ENCODE results near the gene BRINP3. TPM values are rescaled to one million over a fixed set of nuclear protein-coding genes. Genes with fewer than 3 reads are reported as not detected.

The BRINP3 gene
- polyA plus RNA-seq, 2 donors = 0.10 to 0.11 TPM

- H3K27me3 ChIP-seq (ENCODE audit: control insufficient read depth in 1 of 2, insufficient read depth in 2 of 2, low read length in 2 of 2) = no peaks in the 10 kb centered on the region
- H3K36me3 ChIP-seq (ENCODE audit: control insufficient read depth in 2 of 2, insufficient read depth in 2 of 2, low read length in 1 of 2) = no peaks in the 10 kb centered on the region
- no peak overlapping the region for H3K27ac ChIP-seq (ENCODE audit: low read depth in 2 of 2, low read length in 1 of 2)
- no peaks in the 10 kb centered on the region for H3K4me1 ChIP-seq (ENCODE audit: control insufficient read depth in 2 of 2, insufficient read depth in 2 of 2, low read length in 1 of 2)
- 35 to 38% methylated on average over 3 of the region's 3 CpGs for WGBS, 2 donors
- peaks cover 0 to 3% of the 10 kb centered on the region in 2 donors for H3K9me3 ChIP-seq (ENCODE audit: control insufficient read depth in 2 of 2, insufficient read depth in 1 of 2, low read depth in 1 of 2, low read length in 1 of 2)
- no peak overlapping the region for H3K4me3 ChIP-seq (ENCODE audit: low read depth in 1 of 2, low read length in 2 of 2)
Observed at GRCh38 chr1:190193508-190194115, 284.1 kb downstream of the BRINP3 start.

DNA sequence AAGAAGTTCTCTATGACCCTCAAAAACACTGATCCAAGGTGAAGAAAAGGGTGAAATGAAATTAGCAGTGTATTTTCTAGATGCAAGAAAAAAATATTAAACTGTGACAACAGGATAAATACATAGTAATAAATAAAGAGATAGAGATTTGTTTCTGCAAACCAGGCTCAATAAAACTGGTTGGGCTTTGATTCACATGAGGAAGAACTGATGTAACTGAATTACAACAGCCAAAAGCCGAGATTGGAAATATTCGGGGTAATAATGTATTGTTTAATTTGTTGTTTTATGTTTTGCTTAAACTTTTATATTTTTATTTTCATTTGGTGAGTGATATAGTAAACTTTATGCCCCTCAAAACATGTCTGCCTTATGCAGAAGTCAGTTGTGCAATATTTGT, 285.0 kb downstream of the BRINP3 start:
- Histone ChIP-seq H3K9me3 (ENCODE audit: control insufficient read depth in 2 of 2, insufficient read depth in 1 of 2, low read depth in 1 of 2, low read length in 1 of 2) (peaks cover 0 to 3% of the 10 kb centered on the region in 2 donors), H3K4me3 (ENCODE audit: low read depth in 1 of 2, low read length in 2 of 2) (no peak overlapping the region), H3K36me3 (ENCODE audit: control insufficient read depth in 2 of 2, insufficient read depth in 2 of 2, low read length in 1 of 2) (no peaks in the 10 kb centered on the region), H3K27me3 (ENCODE audit: control insufficient read depth in 1 of 2, insufficient read depth in 2 of 2, low read length in 2 of 2) (no peaks in the 10 kb centered on the region), H3K4me1 (ENCODE audit: control insufficient read depth in 2 of 2, insufficient read depth in 2 of 2, low read length in 1 of 2) (no peaks in the 10 kb centered on the region), H3K27ac (ENCODE audit: low read depth in 2 of 2, low read length in 1 of 2) (no peak overlapping the region)
- 59 to 68% methylated on average over 2 of the region's 2 CpGs for WGBS, 2 donors

DNA sequence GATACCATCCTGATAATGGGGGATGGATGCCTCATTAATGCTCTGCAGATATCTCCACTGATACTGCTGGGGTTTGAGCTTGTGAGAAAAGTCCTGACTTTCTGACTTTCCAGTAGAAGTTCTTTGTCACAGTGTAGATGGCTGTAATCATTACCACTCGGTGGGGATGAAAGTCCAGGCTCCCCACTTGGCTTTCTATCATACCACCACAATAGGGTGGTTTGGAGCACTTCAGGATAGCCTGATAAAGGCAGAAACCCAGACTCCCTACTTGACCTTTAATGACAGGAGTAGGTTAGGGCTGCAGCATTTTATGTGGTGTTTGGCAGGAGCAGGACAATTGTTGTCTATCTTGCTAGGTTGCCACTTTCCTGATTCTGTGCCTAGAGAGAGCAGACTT, 294.1 kb downstream of the BRINP3 start:
- Histone ChIP-seq H3K9me3 (ENCODE audit: control insufficient read depth in 2 of 2, insufficient read depth in 1 of 2, low read depth in 1 of 2, low read length in 1 of 2) (no peaks in the 10 kb centered on the region), H3K27me3 (ENCODE audit: control insufficient read depth in 1 of 2, insufficient read depth in 2 of 2, low read length in 2 of 2) (no peaks in the 10 kb centered on the region), H3K4me1 (ENCODE audit: control insufficient read depth in 2 of 2, insufficient read depth in 2 of 2, low read length in 1 of 2) (no peaks in the 10 kb centered on the region), H3K4me3 (ENCODE audit: low read depth in 1 of 2, low read length in 2 of 2) (no peak overlapping the region), H3K27ac (ENCODE audit: low read depth in 2 of 2, low read length in 1 of 2) (no peak overlapping the region), H3K36me3 (ENCODE audit: control insufficient read depth in 2 of 2, insufficient read depth in 2 of 2, low read length in 1 of 2) (no peaks in the 10 kb centered on the region)
- WGBS, 2 donors = 42 to 58% methylated on average over 1 of the region's 1 CpG

- Histone ChIP-seq H3K4me3 (ENCODE audit: low read depth in 1 of 2, low read length in 2 of 2) (no peak overlapping the region), H3K27me3 (ENCODE audit: control insufficient read depth in 1 of 2, insufficient read depth in 2 of 2, low read length in 2 of 2) (no peaks in the 10 kb centered on the region), H3K9me3 (ENCODE audit: control insufficient read depth in 2 of 2, insufficient read depth in 1 of 2, low read depth in 1 of 2, low read length in 1 of 2) (no peaks in the 10 kb centered on the region), H3K36me3 (ENCODE audit: control insufficient read depth in 2 of 2, insufficient read depth in 2 of 2, low read length in 1 of 2) (no peaks in the 10 kb centered on the region), H3K27ac (ENCODE audit: low read depth in 2 of 2, low read length in 1 of 2) (no peak overlapping the region), H3K4me1 (ENCODE audit: control insufficient read depth in 2 of 2, insufficient read depth in 2 of 2, low read length in 1 of 2) (no peaks in the 10 kb centered on the region)
- 22 to 27% methylated on average over 3 of the region's 3 CpGs for WGBS, 2 donors
Observed at GRCh38 chr1:190179817-190180216, 297.8 kb downstream of the BRINP3 start.

DNA sequence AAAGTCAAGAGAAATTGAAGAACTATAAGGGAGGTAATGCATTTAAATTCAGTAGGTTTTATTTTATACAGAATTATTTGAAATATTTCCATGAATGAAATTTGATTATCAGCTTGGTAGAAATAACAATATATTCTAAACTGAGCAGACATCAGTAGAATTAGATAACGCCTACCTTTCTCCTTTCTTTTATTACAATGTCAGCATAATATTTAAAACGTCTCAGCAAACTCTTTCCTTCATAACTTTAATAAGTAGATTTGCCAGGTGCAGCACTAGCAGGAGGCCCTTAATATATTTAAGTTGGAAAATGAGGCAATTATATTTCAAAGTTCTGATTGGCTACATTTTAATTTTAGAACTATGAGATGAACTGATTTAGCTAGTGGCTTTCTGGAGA, 298.8 kb downstream of the BRINP3 start:
- no peak overlapping the region for H3K27ac ChIP-seq (ENCODE audit: low read depth in 2 of 2, low read length in 1 of 2)
- no peaks in the 10 kb centered on the region for H3K27me3 ChIP-seq (ENCODE audit: control insufficient read depth in 1 of 2, insufficient read depth in 2 of 2, low read length in 2 of 2)
- 73 to 77% methylated on average over 2 of the region's 2 CpGs for WGBS, 2 donors
- H3K4me3 ChIP-seq (ENCODE audit: low read depth in 1 of 2, low read length in 2 of 2) = no peak overlapping the region
- H3K4me1 ChIP-seq (ENCODE audit: control insufficient read depth in 2 of 2, insufficient read depth in 2 of 2, low read length in 1 of 2) = no peaks in the 10 kb centered on the region
- no peaks in the 10 kb centered on the region for H3K36me3 ChIP-seq (ENCODE audit: control insufficient read depth in 2 of 2, insufficient read depth in 2 of 2, low read length in 1 of 2)
- no peaks in the 10 kb centered on the region for H3K9me3 ChIP-seq (ENCODE audit: control insufficient read depth in 2 of 2, insufficient read depth in 1 of 2, low read depth in 1 of 2, low read length in 1 of 2)

DNA sequence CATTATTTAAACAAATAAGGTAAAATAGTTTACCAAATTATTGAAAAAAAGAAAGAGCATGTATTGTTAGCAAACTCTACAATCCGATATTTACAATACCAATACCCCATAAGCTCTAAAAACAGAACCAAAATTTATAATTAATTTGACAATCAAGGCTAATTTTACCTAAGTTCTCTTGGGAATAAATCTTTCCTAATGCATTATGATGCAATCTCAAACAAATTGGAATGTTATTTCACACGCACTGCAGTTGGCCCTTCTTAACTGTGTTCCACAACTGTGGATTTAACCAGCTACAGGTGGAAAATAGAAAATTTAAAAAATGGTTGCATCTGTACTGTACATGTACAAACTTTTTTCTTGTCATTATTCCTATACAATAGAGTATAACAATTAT, 300.1 kb downstream of the BRINP3 start:
- WGBS, 2 donors = 88 to 92% methylated on average over 2 of the region's 2 CpGs
- Histone ChIP-seq H3K27ac (ENCODE audit: low read depth in 2 of 2, low read length in 1 of 2) (no peak overlapping the region), H3K4me3 (ENCODE audit: low read depth in 1 of 2, low read length in 2 of 2) (no peak overlapping the region), H3K27me3 (ENCODE audit: control insufficient read depth in 1 of 2, insufficient read depth in 2 of 2, low read length in 2 of 2) (no peaks in the 10 kb centered on the region), H3K36me3 (ENCODE audit: control insufficient read depth in 2 of 2, insufficient read depth in 2 of 2, low read length in 1 of 2) (no peaks in the 10 kb centered on the region), H3K4me1 (ENCODE audit: control insufficient read depth in 2 of 2, insufficient read depth in 2 of 2, low read length in 1 of 2) (no peaks in the 10 kb centered on the region), H3K9me3 (ENCODE audit: control insufficient read depth in 2 of 2, insufficient read depth in 1 of 2, low read depth in 1 of 2, low read length in 1 of 2) (no peaks in the 10 kb centered on the region)

- Histone ChIP-seq H3K9me3 (ENCODE audit: control insufficient read depth in 2 of 2, insufficient read depth in 1 of 2, low read depth in 1 of 2, low read length in 1 of 2) (no peaks in the 10 kb centered on the region), H3K4me3 (ENCODE audit: low read depth in 1 of 2, low read length in 2 of 2) (no peak overlapping the region), H3K36me3 (ENCODE audit: control insufficient read depth in 2 of 2, insufficient read depth in 2 of 2, low read length in 1 of 2) (no peaks in the 10 kb centered on the region)
Observed at GRCh38 chr1:190176776-190177175, 300.9 kb downstream of the BRINP3 start.

DNA sequence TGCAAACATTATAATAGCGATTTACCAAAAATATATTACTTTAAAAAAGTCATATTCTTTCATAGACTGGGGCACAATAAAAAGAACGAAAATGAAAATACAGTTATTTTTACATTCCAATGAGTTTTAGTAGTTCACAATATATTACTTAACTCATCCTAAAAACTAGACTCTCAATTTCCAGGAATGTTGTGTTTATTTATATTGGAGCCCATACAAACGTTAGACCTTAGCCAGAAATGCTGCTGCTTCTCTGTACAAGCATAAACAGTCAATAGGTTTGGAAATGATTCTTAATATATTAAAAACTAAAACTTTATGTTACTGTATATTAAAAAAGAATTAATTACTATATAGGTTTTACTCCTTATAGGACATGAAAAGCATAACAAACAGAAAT, 302.3 kb downstream of the BRINP3 start:
- H3K27me3 ChIP-seq (ENCODE audit: control insufficient read depth in 1 of 2, insufficient read depth in 2 of 2, low read length in 2 of 2) = no peaks in the 10 kb centered on the region
- no peak overlapping the region for H3K4me3 ChIP-seq (ENCODE audit: low read depth in 1 of 2, low read length in 2 of 2)
- no peaks in the 10 kb centered on the region for H3K36me3 ChIP-seq (ENCODE audit: control insufficient read depth in 2 of 2, insufficient read depth in 2 of 2, low read length in 1 of 2)
- H3K4me1 ChIP-seq (ENCODE audit: control insufficient read depth in 2 of 2, insufficient read depth in 2 of 2, low read length in 1 of 2) = no peaks in the 10 kb centered on the region
- 63 to 66% methylated on average over 3 of the region's 3 CpGs for WGBS, 2 donors
- no peaks in the 10 kb centered on the region for H3K9me3 ChIP-seq (ENCODE audit: control insufficient read depth in 2 of 2, insufficient read depth in 1 of 2, low read depth in 1 of 2, low read length in 1 of 2)
- H3K27ac ChIP-seq (ENCODE audit: low read depth in 2 of 2, low read length in 1 of 2) = no peak overlapping the region

More at GRCh38 chr1:190176776-190177175, 300.9 kb downstream of the BRINP3 start:
- no peak overlapping the region for H3K27ac ChIP-seq (ENCODE audit: low read depth in 2 of 2, low read length in 1 of 2)
- no peaks in the 10 kb centered on the region for H3K4me1 ChIP-seq (ENCODE audit: control insufficient read depth in 2 of 2, insufficient read depth in 2 of 2, low read length in 1 of 2)
- H3K27me3 ChIP-seq (ENCODE audit: control insufficient read depth in 1 of 2, insufficient read depth in 2 of 2, low read length in 2 of 2) = no peaks in the 10 kb centered on the region

GRCh38 chr1:190172651-190173430, 304.8 kb downstream of the BRINP3 start:
- Histone ChIP-seq H3K9me3 (ENCODE audit: control insufficient read depth in 2 of 2, insufficient read depth in 1 of 2, low read depth in 1 of 2, low read length in 1 of 2) (no peaks in the 10 kb centered on the region), H3K27me3 (ENCODE audit: control insufficient read depth in 1 of 2, insufficient read depth in 2 of 2, low read length in 2 of 2) (no peaks in the 10 kb centered on the region), H3K36me3 (ENCODE audit: control insufficient read depth in 2 of 2, insufficient read depth in 2 of 2, low read length in 1 of 2) (no peaks in the 10 kb centered on the region), H3K4me3 (ENCODE audit: low read depth in 1 of 2, low read length in 2 of 2) (no peak overlapping the region), H3K27ac (ENCODE audit: low read depth in 2 of 2, low read length in 1 of 2) (no peak overlapping the region), H3K4me1 (ENCODE audit: control insufficient read depth in 2 of 2, insufficient read depth in 2 of 2, low read length in 1 of 2) (no peaks in the 10 kb centered on the region)
- WGBS, 2 donors = 70 to 73% methylated on average over 8 of the region's 8 CpGs

- no peaks in the 10 kb centered on the region for H3K4me1 ChIP-seq (ENCODE audit: control insufficient read depth in 2 of 2, insufficient read depth in 2 of 2, low read length in 1 of 2)
Observed at GRCh38 chr1:190170321-190170720, 307.3 kb downstream of the BRINP3 start.

More at GRCh38 chr1:190170321-190170720, 307.3 kb downstream of the BRINP3 start:
- no peaks in the 10 kb centered on the region for H3K9me3 ChIP-seq (ENCODE audit: control insufficient read depth in 2 of 2, insufficient read depth in 1 of 2, low read depth in 1 of 2, low read length in 1 of 2)
- no peaks in the 10 kb centered on the region for H3K27me3 ChIP-seq (ENCODE audit: control insufficient read depth in 1 of 2, insufficient read depth in 2 of 2, low read length in 2 of 2)
- WGBS, 2 donors = 76 to 77% methylated on average over 3 of the region's 3 CpGs
- no peak overlapping the region for H3K27ac ChIP-seq (ENCODE audit: low read depth in 2 of 2, low read length in 1 of 2)
- H3K36me3 ChIP-seq (ENCODE audit: control insufficient read depth in 2 of 2, insufficient read depth in 2 of 2, low read length in 1 of 2) = no peaks in the 10 kb centered on the region
- H3K4me3 ChIP-seq (ENCODE audit: low read depth in 1 of 2, low read length in 2 of 2) = no peak overlapping the region

All from esophagus (tissue), 2 donors.